GM20431 (cell line): ENCODE results near the gene MACF1.

ENCODE experiments used
- in situ Hi-C: fragments of 300-500 bp; cut with MseI, MboI; formaldehyde crosslinking; loops from one replicate; pipeline ENCODE4 v1.15.0; 2020; ENCODE audit warnings: low sequenced_read_pairs; ENCODE audit not compliant: unreplicated experiment

Gene MACF1

GRCh38 chr1:39250460-39251240 lies 46.2 kb downstream of the MACF1 start:
- in situ Hi-C loops, result loop anchor here (10.0 to 25.0 kb wide), 2 partner anchors 56 to 138 kb away; no protein-coding TSS in a partner anchor

DNA sequence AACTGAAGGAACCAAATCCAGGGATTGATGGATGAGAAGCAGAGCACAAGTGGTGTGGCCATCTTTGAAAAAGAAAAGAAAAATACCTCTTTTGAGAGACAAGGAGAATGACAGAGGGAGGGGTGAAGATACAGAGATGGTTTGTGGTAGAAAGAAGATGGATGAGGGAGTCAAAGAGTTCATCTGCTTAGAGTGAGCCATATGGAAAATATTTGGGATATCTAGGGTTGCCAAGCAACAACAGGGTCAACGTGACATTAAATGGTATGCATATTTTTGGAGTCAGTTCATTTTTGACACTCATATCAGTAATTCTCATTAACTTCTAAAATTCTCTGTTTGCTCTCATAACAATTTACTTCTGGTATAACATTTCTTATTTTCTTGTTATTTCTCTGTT lies 50.7 kb downstream of the MACF1 start:
- in situ Hi-C loops, result loop anchor here (10.0 to 25.0 kb wide), 2 partner anchors 60 to 143 kb away; no protein-coding TSS in a partner anchor

GRCh38 chr1:39258146-39258924 lies 53.8 kb downstream of the MACF1 start:
- in situ Hi-C loops, result loop anchor here (10.0 to 25.0 kb wide), 2 partner anchors 64 to 146 kb away; no protein-coding TSS in a partner anchor

DNA sequence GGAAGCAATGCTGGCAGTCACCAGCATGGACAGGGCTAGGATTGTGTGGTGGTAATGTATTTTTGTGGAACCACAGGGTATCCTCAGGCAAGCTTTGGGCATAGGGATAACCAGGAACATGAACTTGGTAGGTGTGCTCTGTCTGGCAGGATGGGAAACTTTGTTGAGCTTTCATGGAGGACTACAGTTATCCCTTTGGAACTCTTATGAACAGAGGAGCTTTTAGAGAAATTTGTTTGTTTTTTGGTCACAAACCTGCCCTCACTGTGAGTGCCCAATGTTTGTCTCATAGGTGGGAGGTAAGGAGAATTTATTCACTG lies 54.4 kb downstream of the MACF1 start:
- in situ Hi-C loops, result loop anchor here (10.0 to 25.0 kb wide), 2 partner anchors 64 to 147 kb away; no protein-coding TSS in a partner anchor

DNA sequence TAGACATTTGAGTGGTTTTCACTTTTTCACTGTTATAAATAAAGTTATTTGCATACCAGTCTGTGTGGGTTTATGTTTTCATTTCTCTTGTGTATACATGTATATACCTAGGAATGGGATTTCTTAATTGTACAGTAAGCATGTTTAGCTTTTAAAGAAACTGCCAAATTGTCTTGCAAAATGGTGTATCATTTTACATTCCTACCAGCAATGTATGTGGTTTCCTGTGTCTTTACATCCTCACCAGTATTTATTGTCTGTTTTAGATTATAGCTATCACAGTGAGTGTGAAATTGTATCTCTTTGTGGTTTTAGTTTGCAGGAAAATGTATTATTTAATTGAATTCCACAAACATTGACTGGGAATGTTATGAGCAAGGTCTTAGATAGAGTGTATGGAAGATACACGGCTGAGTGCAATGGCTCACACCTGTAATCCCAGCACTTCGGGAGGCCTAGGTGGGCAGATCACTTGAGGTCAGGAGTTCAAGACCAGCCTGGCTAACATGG lies 57.3 kb downstream of the MACF1 start:
- in situ Hi-C loops, result loop anchor here (25.0 kb wide), 1 partner anchor 149 kb away; no protein-coding TSS in a partner anchor

DNA sequence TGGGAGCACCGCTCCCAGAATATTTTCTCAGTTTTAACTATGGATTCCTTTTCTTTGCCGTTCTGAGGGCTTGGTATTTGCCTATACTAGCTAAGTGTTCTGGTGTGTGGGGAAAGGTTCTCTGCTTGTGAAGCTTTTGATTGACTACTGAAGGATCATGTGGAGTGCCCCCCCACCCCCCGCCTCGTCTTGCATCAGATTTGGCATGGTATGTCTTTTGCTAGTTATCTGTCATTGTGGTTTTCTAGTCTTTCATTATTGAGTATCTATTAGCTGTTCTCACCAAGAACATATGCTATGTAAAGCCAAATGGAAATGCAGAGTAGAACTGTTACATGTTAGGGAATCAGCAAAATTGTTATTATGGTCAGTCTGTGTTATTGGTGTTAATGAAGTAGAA lies 58.3 kb downstream of the MACF1 start:
- in situ Hi-C loops, result loop anchor here (25.0 kb wide), 1 partner anchor 151 kb away; no protein-coding TSS in a partner anchor

DNA sequence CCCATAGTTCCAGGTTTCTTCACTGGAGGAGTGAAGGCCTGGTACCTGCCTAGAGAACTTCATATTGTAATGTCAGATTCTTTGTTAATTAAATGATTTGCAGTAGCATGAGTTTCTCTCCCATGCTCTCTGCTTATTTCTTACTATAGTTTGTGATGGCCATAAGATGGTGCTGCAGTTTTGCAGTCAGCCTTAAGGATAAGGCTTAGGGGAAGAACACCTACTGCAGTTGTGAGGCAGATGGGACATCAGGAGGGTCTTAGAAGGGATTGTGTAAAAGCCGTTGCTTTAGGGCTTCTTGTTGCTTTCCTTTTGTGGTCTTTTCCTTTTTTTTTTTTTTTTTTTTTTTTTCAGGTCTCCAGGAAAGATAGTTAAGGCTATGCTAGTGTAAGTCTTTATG lies 61.8 kb downstream of the MACF1 start:
- in situ Hi-C loops, result loop anchor here (25.0 kb wide), 1 partner anchor 154 kb away; no protein-coding TSS in a partner anchor

- in situ Hi-C loops, result loop anchor here (25.0 kb wide), 1 partner anchor 154 kb away; no protein-coding TSS in a partner anchor
Measured at GRCh38 chr1:39266792-39267191, 62.3 kb downstream of the MACF1 start.

DNA sequence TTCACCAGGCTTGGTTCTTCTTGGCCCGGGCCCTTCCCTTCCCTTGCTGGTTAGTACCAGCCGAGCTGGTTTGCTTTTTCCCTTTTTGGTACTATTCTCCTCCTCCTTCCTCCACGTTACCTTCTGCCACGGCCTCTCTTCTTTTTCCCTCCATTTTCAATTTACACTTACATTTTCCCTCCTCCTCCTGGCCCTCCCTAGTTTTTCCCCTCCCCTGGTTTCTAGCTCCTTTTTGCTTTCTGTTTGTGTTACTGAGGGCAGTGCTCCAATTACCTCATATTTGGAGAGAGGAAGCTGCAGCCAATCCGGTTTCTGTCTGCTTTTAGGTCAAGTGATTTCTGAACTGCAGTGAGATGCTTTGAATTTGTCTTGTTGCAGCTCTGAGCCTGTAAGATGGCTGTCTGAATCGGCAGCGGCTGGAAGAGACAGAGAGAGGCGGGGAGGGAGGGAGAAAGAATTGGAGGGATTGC lies 63.7 kb downstream of the MACF1 start:
- in situ Hi-C loops, result loop anchor here (25.0 kb wide), 1 partner anchor 156 kb away; no protein-coding TSS in a partner anchor

DNA sequence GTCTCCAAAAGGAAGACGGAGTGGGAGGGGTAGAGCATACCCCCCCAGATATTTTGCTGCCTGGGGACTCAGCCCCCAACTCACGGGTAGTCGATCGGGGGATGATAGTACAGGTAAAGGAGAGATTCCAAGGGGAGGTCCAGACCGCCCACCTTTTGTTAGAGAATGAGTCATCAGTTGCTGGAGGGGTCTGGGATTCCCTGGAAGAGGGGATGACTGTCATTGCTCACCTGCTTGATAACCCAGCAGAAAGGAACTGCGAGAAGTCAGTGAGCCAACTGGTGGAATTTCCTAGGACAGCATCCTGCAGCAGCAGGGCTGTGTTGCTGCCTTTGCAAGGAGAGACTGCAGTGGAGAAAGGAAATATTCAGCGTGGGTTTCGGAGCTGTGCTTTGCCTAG lies 64.4 kb downstream of the MACF1 start:
- in situ Hi-C loops, result loop anchor here (25.0 kb wide), 1 partner anchor 157 kb away; no protein-coding TSS in a partner anchor

DNA sequence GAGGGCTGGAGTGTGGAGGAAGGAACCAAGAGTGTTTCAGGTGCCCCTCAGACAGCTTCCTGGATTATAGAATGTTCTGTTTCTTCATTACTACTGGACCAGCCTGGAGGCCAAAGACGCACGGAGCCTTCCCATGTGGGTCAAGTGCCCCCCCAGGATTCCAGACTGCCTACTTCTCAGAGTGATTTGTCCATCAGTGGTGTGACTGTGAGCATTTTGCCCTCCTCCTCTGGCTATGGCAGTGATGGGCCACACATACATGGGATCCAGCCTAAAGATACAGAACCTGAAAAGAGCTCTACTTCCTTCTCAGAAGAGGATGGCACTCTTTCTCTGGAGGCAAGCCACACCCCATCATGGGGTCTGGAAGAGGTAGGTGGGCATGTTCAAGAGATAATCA lies 64.9 kb downstream of the MACF1 start:
- in situ Hi-C loops, result loop anchor here (25.0 kb wide), 1 partner anchor 157 kb away; no protein-coding TSS in a partner anchor

GRCh38 chr1:39269791-39270342 lies 65.4 kb downstream of the MACF1 start:
- in situ Hi-C loops, result loop anchor here (25.0 kb wide), 1 partner anchor 158 kb away; no protein-coding TSS in a partner anchor

GRCh38 chr1:39270368-39270767 lies 65.9 kb downstream of the MACF1 start:
- in situ Hi-C loops, result loop anchor here (25.0 kb wide), 1 partner anchor 158 kb away; no protein-coding TSS in a partner anchor

DNA sequence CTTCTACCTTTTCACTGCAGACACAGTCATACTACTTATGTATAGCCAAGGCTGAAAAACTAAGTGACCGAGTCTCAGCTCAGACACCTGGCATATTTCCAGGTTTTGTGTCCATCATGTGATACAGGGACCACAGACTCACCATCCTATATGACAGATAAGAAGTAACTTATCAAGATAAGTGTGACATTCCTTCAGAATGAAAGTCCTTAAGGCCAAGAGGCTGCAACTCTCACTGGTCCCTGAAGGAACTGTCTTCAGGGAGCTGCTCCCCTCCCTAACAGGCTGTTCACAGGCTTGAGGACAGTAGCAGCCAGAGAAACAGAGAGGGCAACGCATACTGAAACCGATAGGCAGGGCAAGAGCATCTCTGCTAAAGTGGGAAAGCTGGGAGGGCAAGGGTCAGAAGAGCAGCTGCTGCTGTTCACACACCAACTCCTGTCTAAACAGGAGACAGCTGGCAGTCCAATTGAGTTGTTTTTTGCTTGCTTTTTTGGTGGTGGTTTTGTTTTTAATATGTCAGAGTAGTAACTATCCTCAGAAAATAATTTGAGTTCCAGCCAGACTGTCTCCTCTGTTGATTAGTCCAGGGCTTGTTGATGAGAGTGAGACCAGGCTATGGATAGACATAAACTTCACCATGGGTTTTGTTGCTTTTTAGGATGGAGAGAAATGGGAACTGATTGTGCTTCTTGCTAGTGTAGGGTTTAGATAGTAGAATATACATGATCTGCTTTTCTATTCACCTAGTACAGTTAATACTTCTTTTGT lies 67.7 kb downstream of the MACF1 start:
- in situ Hi-C loops, result loop anchor here (25.0 kb wide), 1 partner anchor 160 kb away; no protein-coding TSS in a partner anchor

- in situ Hi-C loops, result loop anchor here (25.0 kb wide), 1 partner anchor 161 kb away; no protein-coding TSS in a partner anchor
Measured at GRCh38 chr1:39272798-39273469, 68.4 kb downstream of the MACF1 start.

- in situ Hi-C loops, result no loop called here
Measured at GRCh38 chr1:39275836-39276507, 71.5 kb downstream of the MACF1 start.

DNA sequence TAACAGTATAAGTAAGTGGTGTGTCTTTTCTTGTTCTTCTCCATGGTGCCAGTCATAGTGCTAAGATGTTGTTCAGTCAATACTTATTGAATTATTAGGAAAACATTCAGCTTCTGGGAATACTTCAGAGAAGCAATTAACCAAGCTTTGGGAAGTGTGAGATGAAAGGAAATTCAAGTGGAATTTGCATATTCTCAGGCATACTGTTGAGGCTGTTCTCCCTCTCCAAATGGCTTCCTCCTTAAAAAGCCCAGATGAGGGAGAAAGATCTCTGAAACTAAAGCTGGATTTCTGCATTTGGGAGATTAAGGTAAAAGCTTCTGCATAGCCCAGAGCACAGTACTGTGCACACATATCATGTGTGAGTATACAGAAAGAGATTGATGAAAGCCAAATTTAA lies 73.4 kb downstream of the MACF1 start:
- in situ Hi-C loops, result no loop called here
